ENCODE data around the gene OR10A7. TPM values are rescaled to one million over a fixed set of nuclear protein-coding genes. Genes with fewer than 3 reads are reported as not detected.
"Not testable (repeated sequence)": the region's sequence is repeated elsewhere in the genome, so short reads cannot be mapped to it uniquely, and the experiment has no call there.

OR10A7 gene, protein sequence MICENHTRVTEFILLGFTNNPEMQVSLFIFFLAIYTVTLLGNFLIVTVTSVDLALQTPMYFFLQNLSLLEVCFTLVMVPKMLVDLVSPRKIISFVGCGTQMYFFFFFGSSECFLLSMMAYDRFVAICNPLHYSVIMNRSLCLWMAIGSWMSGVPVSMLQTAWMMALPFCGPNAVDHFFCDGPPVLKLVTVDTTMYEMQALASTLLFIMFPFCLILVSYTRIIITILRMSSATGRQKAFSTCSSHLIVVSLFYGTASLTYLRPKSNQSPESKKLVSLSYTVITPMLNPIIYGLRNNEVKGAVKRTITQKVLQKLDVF
- total RNA-seq (2021; ENCODE audit: unreplicated experiment) (not detected), Bru-seq, nascent RNA (not detected), BruChase-seq, experiment 1, labeled RNA remaining after a 2-hour chase (not detected), BruChase-seq, experiment 2, labeled RNA remaining after a 6-hour chase (not detected)
- polyA plus RNA-seq (2012; ENCODE audit: insufficient read length) = not detected
- long read RNA-seq = 0 reads

DNA sequence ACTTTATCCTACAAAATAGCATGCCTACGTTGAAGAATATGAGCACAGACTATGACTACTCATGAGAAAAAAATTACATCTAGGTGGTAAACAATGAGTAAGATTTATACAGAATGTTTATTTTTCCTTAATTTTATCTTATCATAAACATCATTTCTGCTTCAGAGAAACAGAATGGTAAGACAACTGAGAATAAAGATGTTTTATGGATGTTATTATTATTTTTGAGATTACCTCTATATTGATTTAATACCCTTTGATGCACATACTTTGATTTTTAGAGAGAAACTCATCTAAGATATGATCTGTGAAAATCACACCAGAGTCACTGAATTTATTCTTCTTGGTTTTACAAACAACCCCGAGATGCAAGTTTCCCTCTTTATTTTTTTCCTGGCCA, at the start of gene OR10A7:
Gene OR10A7, plus strand, starts transcription at position 301 of the 400 bp plus-strand sequence. Its CDS starts 0 bp downstream, at position 301.
- no peaks in the 10 kb centered on the region for H3K4me1 ChIP-seq (ENCODE audit: control insufficient read depth, insufficient read depth, low read length)
- no peaks in the 10 kb centered on the region for H3K9me3 ChIP-seq (ENCODE audit: control insufficient read depth, insufficient read depth, low read depth, low read length)
- TF ChIP-seq, protein P1, sequence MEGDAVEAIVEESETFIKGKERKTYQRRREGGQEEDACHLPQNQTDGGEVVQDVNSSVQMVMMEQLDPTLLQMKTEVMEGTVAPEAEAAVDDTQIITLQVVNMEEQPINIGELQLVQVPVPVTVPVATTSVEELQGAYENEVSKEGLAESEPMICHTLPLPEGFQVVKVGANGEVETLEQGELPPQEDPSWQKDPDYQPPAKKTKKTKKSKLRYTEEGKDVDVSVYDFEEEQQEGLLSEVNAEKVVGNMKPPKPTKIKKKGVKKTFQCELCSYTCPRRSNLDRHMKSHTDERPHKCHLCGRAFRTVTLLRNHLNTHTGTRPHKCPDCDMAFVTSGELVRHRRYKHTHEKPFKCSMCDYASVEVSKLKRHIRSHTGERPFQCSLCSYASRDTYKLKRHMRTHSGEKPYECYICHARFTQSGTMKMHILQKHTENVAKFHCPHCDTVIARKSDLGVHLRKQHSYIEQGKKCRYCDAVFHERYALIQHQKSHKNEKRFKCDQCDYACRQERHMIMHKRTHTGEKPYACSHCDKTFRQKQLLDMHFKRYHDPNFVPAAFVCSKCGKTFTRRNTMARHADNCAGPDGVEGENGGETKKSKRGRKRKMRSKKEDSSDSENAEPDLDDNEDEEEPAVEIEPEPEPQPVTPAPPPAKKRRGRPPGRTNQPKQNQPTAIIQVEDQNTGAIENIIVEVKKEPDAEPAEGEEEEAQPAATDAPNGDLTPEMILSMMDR (IDR thresholded peaks at IDR 0.05) = no peak
- H3K36me3 ChIP-seq (ENCODE audit: control insufficient read depth, insufficient read depth, low read length) = no peaks in the 10 kb centered on the region
- in situ Hi-C loops (cut with HindIII; ENCODE audit: low pct_unique_long_range_greater_than_20kb, low sequenced_read_pairs) (no loop called here), intact Hi-C loops (cut with micrococcal nuclease; ENCODE audit: unreplicated experiment) (no loop called here)
- DNase-seq (ENCODE audit: low read depth, low spot score) (no peak), ATAC-seq (no peak)
- POLR2A ChIA-PET = no interaction called here
- no TSS peak for BruUV-seq (replicated peaks)
- CTCF ChIA-PET = no interaction called here
- no peak within 1 kb of the TSS for H3K4me3 ChIP-seq (ENCODE audit: low read depth in 2 of 2, low read length in 2 of 2)
- H3K27me3 ChIP-seq (ENCODE audit: control insufficient read depth, insufficient read depth, low read length) = no peaks in the 10 kb centered on the region; the same call in 1 of the 2 replicates
- H3K27ac ChIP-seq (ENCODE audit: low read length) = no peak within 1 kb of the TSS

DNA sequence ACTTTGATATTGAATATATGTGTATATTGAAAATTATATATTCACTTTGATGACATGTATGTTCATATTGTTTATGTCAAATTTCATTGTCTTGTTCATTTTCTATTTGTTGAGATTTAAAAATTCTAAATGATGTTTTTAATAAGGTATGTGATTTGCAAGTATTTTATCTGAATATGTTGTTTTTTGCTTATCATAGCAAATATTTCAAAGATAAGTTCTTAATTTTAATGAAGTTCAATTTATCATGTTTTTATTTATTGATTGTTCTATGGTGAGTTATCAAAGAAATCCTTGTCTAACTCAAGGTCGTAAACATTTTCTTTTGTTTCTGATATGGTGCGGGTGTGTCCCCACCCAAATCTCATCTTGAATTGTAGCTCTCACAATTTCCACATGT, 49.4 kb upstream of the OR10A7 start:
- TF ChIP-seq POLR2AphosphoS5 (IDR thresholded peaks at IDR 0.05; ENCODE audit: low read depth, low read length) (no peak), TCF7L2 (IDR thresholded peaks at IDR 0.05; ENCODE audit: low read depth, low read length) (no peak), REST (IDR thresholded peaks at IDR 0.05; ENCODE audit: insufficient read depth in 1 of 2, low read depth in 2 of 2, low read length in 1 of 2) (no peak), SIN3A (IDR thresholded peaks at IDR 0.05; ENCODE audit: borderline replicate concordance, insufficient read depth, low read depth, low read length) (no peak)
- TF ChIP-seq, protein P1 (IDR thresholded peaks at IDR 0.05) = no peak
- intact Hi-C loops (cut with micrococcal nuclease; ENCODE audit: unreplicated experiment) (no loop called here), in situ Hi-C loops (cut with HindIII; ENCODE audit: low pct_unique_long_range_greater_than_20kb, low sequenced_read_pairs) (no loop called here)
- no peaks in the 10 kb centered on the region for H3K27me3 ChIP-seq (ENCODE audit: control insufficient read depth, insufficient read depth, low read length)
- ChIA-PET CTCF (interaction anchor here (0.5 kb wide), 1 partner anchor 38 kb away, joined by 3 read pairs; no protein-coding TSS in a partner anchor), POLR2A (no interaction called here)
- no peaks in the 10 kb centered on the region for H3K36me3 ChIP-seq (ENCODE audit: control insufficient read depth, insufficient read depth, low read length)
- ATAC-seq = no peak
- no peak overlapping the region for H3K27ac ChIP-seq (ENCODE audit: low read length)
- H3K4me1 ChIP-seq (ENCODE audit: control insufficient read depth, insufficient read depth, low read length) = no peaks in the 10 kb centered on the region
- DNase-seq (ENCODE audit: low read depth, low spot score) = no peak
- no peak overlapping the region for H3K4me3 ChIP-seq (ENCODE audit: low read depth in 2 of 2, low read length in 2 of 2)
- H3K9me3 ChIP-seq (ENCODE audit: control insufficient read depth, insufficient read depth, low read depth, low read length) = no peaks in the 10 kb centered on the region
- BruUV-seq (replicated peaks) = no TSS peak

- H3K36me3 ChIP-seq (ENCODE audit: control insufficient read depth, insufficient read depth, low read length); H3K4me3 ChIP-seq (ENCODE audit: low read depth in 2 of 2, low read length in 2 of 2); in situ Hi-C loops (cut with HindIII; ENCODE audit: low pct_unique_long_range_greater_than_20kb, low sequenced_read_pairs); DNase-seq (ENCODE audit: low read depth, low spot score); intact Hi-C loops (cut with micrococcal nuclease; ENCODE audit: unreplicated experiment); H3K9me3 ChIP-seq (ENCODE audit: control insufficient read depth, insufficient read depth, low read depth, low read length); H3K27ac ChIP-seq (ENCODE audit: low read length); ATAC-seq; POLR2A ChIA-PET; H3K4me1 ChIP-seq (ENCODE audit: control insufficient read depth, insufficient read depth, low read length); BruUV-seq (replicated peaks); H3K27me3 ChIP-seq (ENCODE audit: control insufficient read depth, insufficient read depth, low read length): not testable (repeated sequence)
- CTCF ChIA-PET = interaction anchor here (0.5 kb wide), 1 partner anchor 38 kb away, joined by 3 read pairs; no protein-coding TSS in a partner anchor
These were observed 49.0 kb upstream of the OR10A7 start for GRCh38 chr12:55171846-55172245.
